GM18868 (cell line): Measurements from ENCODE around the gene HSPA6.
"Not testable (repeated sequence)": the region's sequence is repeated elsewhere in the genome, so short reads cannot be mapped to it uniquely, and the experiment has no call there.

Source experiments
- ATAC-seq: cut with Tn5 transposase; IDR thresholded peaks from one replicate; pipeline ENCODE4 v1.9.1; 2021; ENCODE audit warnings: mild to moderate bottlenecking, moderate library complexity; ENCODE audit not compliant: unreplicated experiment

Gene HSPA6

GRCh38 chr1:161531986-161532643, 7.8 kb downstream of the HSPA6 start:
- no peak for ATAC-seq

GRCh38 chr1:161532644-161533567, 8.6 kb downstream of the HSPA6 start:
- not testable (repeated sequence) for ATAC-seq

- ATAC-seq: not testable (repeated sequence)
Measured at GRCh38 chr1:161537068-161537669, 12.8 kb downstream of the HSPA6 start.

- ATAC-seq: not testable (repeated sequence)
Measured at GRCh38 chr1:161538925-161539479, 14.7 kb downstream of the HSPA6 start.

- peak; percentile 52 for ATAC-seq
Measured at GRCh38 chr1:161539731-161540569, 15.6 kb downstream of the HSPA6 start.

GRCh38 chr1:161540570-161540960, 16.2 kb downstream of the HSPA6 start:
- ATAC-seq: peak; percentile 22

GRCh38 chr1:161542091-161542559, 17.8 kb downstream of the HSPA6 start:
- ATAC-seq: peak; percentile 68

GRCh38 chr1:161543125-161543524, 18.8 kb downstream of the HSPA6 start:
- not testable (repeated sequence) for ATAC-seq

GRCh38 chr1:161545005-161545731, 20.8 kb downstream of the HSPA6 start:
- ATAC-seq: not testable (repeated sequence)

GRCh38 chr1:161547995-161548741, 23.8 kb downstream of the HSPA6 start:
- not testable (repeated sequence) for ATAC-seq

GRCh38 chr1:161548749-161549406, 24.5 kb downstream of the HSPA6 start:
- ATAC-seq: not testable (repeated sequence)

GRCh38 chr1:161549652-161550051, 25.3 kb downstream of the HSPA6 start, which contains the start of gene FCGR3A:
FCGR3A (minus strand) TSS chr1:161549818; CDS start chr1:161549736, 82 bp downstream.
- no peak for ATAC-seq

GRCh38 chr1:161550942-161551341, 26.6 kb downstream of the HSPA6 start:
- not testable (repeated sequence) for ATAC-seq

- not testable (repeated sequence) for ATAC-seq
Measured at GRCh38 chr1:161553631-161554030, 29.3 kb downstream of the HSPA6 start.

- not testable (repeated sequence) for ATAC-seq
Measured at GRCh38 chr1:161554340-161554739, 30.0 kb downstream of the HSPA6 start.

GRCh38 chr1:161554815-161555417, 30.6 kb downstream of the HSPA6 start:
- ATAC-seq: not testable (repeated sequence)

- not testable (repeated sequence) for ATAC-seq
Measured at GRCh38 chr1:161556143-161556542, 31.8 kb downstream of the HSPA6 start.

- not testable (repeated sequence) for ATAC-seq
Measured at GRCh38 chr1:161556990-161557389, 32.6 kb downstream of the HSPA6 start.
